Measurements from ENCODE around the gene USP2. TPM values are rescaled to one million over a fixed set of nuclear protein-coding genes. Genes with fewer than 3 reads are reported as not detected.
A peak's percentile ranks its signal among the peaks of the same experiment; 100 is the strongest.

USP2 gene
- total and polyA plus RNA-seq, 2 of the 8 experiments (the other 6 are each of a cell fraction or from before 2014, with no cell fraction given), result 2.2 to 6.9 TPM

DNA sequence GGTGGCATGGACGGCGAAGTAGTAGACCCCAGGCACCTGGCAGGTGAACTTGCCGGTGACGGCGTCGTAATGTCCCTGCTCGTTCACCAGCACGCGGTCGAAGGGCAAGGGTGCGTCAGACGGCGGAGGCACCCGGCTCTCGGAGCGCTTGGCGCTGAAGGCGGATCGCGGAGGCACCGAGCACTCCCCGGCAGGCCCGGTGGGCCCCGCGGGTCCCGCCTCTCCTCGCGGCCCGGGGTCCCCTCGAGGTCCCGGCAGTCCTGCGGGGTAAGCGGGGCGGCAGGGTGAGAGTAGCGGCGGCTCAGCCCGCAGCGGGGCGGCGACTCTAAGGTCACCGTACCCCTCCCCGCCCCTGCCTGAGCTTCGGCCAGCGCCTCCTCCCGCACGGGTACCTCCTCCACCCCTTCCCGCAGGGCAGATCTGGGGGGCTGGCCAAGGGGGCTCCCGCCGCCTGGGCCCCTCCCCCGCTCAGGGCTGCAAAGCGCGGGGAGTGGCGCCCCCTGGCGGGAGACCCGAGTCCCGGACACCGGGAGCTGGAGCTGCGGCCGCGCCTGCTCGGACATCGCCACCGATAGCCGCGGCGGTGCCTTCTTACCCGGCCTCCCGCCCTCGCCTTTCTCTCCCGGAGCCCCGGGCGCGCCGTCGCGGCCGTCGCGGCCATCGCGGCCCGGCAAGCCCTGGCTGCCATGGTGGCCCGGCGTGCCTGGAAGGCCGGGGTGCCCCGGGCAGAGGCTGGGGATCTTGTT is 41.7 kb downstream of the USP2 start (continued):
- TF ChIP-seq ASH2L (IDR thresholded peaks at IDR 0.05; ENCODE audit: low read length) (peak; percentile 75), CTBP2 (IDR thresholded peaks at IDR 0.05; ENCODE audit: borderline replicate concordance, insufficient read depth, insufficient read length, low read length) (no peak), EGR1 (IDR thresholded peaks at IDR 0.05; ENCODE audit: borderline replicate concordance, low read depth, low read length) (peak; percentile 63; the same call in 1 of the 2 replicates), BCL11A (IDR thresholded peaks at IDR 0.05; ENCODE audit: low read depth in 2 of 2, low read length in 2 of 2) (no peak), POU5F1 (IDR thresholded peaks at IDR 0.05; ENCODE audit: low read depth, low read length) (no peak), HDAC6 (IDR thresholded peaks at IDR 0.05; ENCODE audit: low read depth, low read length) (no peak), SIX5 (IDR thresholded peaks at IDR 0.05; ENCODE audit: low read depth, low read length) (no peak), POLR2AphosphoS5 (IDR thresholded peaks at IDR 0.05; ENCODE audit: low read depth, low read length) (no peak), TEAD4 (IDR thresholded peaks at IDR 0.05; ENCODE audit: low read depth, low read length) (no peak), CHD1 (IDR thresholded peaks at IDR 0.05; ENCODE audit: low read depth, low read length) (no peak), RBBP5 (IDR thresholded peaks at IDR 0.05; ENCODE audit: borderline replicate concordance, low read depth, low read length) (peak; percentile 65), EP300 (IDR thresholded peaks at IDR 0.05; ENCODE audit: borderline replicate concordance in 1 of 2, low read depth in 2 of 2, low read length in 2 of 2) (peak in 1 of 2 experiments; percentile 52; a peak in 1 of 3 replicates), SP4 (IDR thresholded peaks at IDR 0.05; ENCODE audit: low read length) (no peak), ZNF274 (IDR thresholded peaks at IDR 0.05; ENCODE audit: borderline replicate concordance, extremely low read depth, low read length) (no peak), NRF1 (IDR thresholded peaks at IDR 0.05; ENCODE audit: low read depth, low read length) (no peak), RAD21 (IDR thresholded peaks at IDR 0.05 in 1 of 2, conservative IDR thresholded peaks at IDR 0.05 in 1 of 2; ENCODE audit: low read depth in 2 of 2, low read length in 2 of 2) (peak; percentile 54 to 70), FOSL1 (IDR thresholded peaks at IDR 0.05; ENCODE audit: insufficient read depth, low read depth, low read length) (no peak), PHF8 (conservative IDR thresholded peaks at IDR 0.05; ENCODE audit: low read depth, low read length) (0 out of 2 replicates have a peak, but pooled peaks have one; percentile 17), HDAC2 (IDR thresholded peaks at IDR 0.05; ENCODE audit: borderline replicate concordance in 1 of 2, low read depth in 2 of 2, low read length in 2 of 2) (peak in 1 of 2 experiments; percentile 18; a peak in 1 of 4 replicates), POLR2A (IDR thresholded peaks at IDR 0.05; ENCODE audit: control extremely low read depth in 1 of 2, low read depth in 2 of 2, low read length in 2 of 2) (no peak), KDM4A (IDR thresholded peaks at IDR 0.05; ENCODE audit: low read depth, low read length, severe bottlenecking) (peak; percentile 78)
